ENCODE data around the gene GPR137C.

DNA sequence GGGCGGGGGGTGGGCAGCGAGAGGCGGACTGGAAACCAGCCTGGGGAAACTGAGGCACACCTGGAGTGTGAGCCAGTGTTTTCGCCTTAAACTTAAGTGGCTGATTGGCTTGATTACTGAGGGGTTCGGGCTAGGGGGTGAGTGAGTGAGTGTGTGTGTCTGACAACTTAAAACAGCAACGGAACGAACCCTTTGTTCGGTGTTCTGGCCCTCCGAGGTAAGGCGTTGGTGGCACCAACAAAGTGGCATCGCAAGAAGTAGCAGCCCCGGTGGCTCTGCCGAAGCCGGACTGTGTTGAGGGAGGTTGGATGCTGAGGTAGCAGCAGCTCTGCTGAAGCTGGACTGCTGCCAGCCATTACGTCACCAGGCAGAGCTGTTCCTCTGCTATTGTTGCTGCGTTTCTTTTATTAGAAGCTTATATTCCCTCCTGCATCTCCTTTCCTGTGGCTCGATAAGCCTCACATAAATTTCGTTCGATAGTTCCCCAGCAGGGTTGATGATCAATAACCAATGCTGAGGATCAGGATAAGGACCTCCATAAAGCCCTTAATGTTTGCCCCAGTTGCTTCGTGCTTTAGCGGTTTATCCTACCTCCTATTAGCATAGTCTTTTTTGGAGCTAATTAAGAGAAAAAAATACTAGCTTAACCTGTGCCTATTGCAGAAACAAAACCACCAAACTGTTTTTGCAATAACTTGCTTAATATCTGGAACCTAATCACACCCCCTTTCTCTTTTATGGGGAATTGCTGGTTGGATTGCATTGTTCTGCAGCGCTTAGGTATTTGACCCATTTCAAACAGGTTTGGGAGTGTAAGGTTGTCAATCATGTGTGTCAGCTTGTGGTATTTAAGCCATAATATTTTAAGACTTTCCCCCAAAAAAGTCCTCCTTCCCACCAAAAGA lies 1.3 kb downstream of the GPR137C start:
- TF ChIP-seq POLR2A (IDR thresholded peaks at IDR 0.05), result no peak
- TF ChIP-seq, protein P1, sequence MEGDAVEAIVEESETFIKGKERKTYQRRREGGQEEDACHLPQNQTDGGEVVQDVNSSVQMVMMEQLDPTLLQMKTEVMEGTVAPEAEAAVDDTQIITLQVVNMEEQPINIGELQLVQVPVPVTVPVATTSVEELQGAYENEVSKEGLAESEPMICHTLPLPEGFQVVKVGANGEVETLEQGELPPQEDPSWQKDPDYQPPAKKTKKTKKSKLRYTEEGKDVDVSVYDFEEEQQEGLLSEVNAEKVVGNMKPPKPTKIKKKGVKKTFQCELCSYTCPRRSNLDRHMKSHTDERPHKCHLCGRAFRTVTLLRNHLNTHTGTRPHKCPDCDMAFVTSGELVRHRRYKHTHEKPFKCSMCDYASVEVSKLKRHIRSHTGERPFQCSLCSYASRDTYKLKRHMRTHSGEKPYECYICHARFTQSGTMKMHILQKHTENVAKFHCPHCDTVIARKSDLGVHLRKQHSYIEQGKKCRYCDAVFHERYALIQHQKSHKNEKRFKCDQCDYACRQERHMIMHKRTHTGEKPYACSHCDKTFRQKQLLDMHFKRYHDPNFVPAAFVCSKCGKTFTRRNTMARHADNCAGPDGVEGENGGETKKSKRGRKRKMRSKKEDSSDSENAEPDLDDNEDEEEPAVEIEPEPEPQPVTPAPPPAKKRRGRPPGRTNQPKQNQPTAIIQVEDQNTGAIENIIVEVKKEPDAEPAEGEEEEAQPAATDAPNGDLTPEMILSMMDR (IDR thresholded peaks at IDR 0.05), result no peak
